Trophoblast cell (in vitro differentiated cells and primary cell): ENCODE data around the gene RBPMS2.
"Not testable (repeated sequence)": the region's sequence is repeated elsewhere in the genome, so short reads cannot be mapped to it uniquely, and the experiment has no call there.

ENCODE experiments used
- DNase-seq, 2 donors: peaks; one replicate each; pipeline ENCODE4 v3.0.0-alpha.2; 2016
- H2AFZ ChIP-seq: 2 replicates; pipeline ENCODE4 v1.6.1; 2013; ENCODE audit warnings: low read length, moderate library complexity, mild to moderate bottlenecking; ENCODE audit not compliant: insufficient read depth, poor library complexity
- H2AK5ac ChIP-seq: 2 replicates; pipeline ENCODE4 v1.6.1; 2013; ENCODE audit warnings: mild to moderate bottlenecking, low read length
- H2BK120ac ChIP-seq: 2 replicates; pipeline ENCODE4 v1.6.1; 2013; ENCODE audit warnings: low read length, mild to moderate bottlenecking, moderate library complexity; ENCODE audit not compliant: insufficient read depth, poor library complexity
- H2BK12ac ChIP-seq: 2 replicates; pipeline ENCODE4 v1.6.1; 2013; ENCODE audit warnings: mild to moderate bottlenecking, low read length, moderate library complexity
- H2BK5ac ChIP-seq: 2 replicates; pipeline ENCODE4 v1.6.1; 2013; ENCODE audit warnings: low read length, low read depth, moderate library complexity, mild to moderate bottlenecking; ENCODE audit not compliant: poor library complexity
- H3K14ac ChIP-seq: 2 replicates; pipeline ENCODE4 v1.6.1; 2013; ENCODE audit warnings: mild to moderate bottlenecking, low read length
- H3K18ac ChIP-seq: 2 replicates; pipeline ENCODE4 v1.6.1; 2013; ENCODE audit warnings: mild to moderate bottlenecking, low read length
- H3K23ac ChIP-seq: 2 replicates; pipeline ENCODE4 v1.6.1; 2013; ENCODE audit warnings: low read length
- H3K27ac ChIP-seq: 2 replicates; pipeline ENCODE4 v1.5.1; 2013; ENCODE audit warnings: low read depth, mild to moderate bottlenecking, inconsistent platforms, low read length, moderate library complexity
- H3K27me3 ChIP-seq: 2 replicates; pipeline ENCODE4 v1.6.1; 2013; ENCODE audit warnings: inconsistent platforms, mild to moderate bottlenecking, low read length, moderate library complexity; ENCODE audit not compliant: insufficient read depth
- H3K36me3 ChIP-seq, 2 experiments: 1 replicate in 1 of 2; 2 replicates in 1 of 2; pipeline ENCODE4 v1.6.1; 2013; ENCODE audit warnings: low read length in 2 of 2, mild to moderate bottlenecking in 2 of 2, moderate library complexity in 1 of 2; ENCODE audit not compliant: insufficient read depth in 2 of 2, control insufficient read depth in 1 of 2
- H3K4ac ChIP-seq: 2 replicates; pipeline ENCODE4 v1.6.1; 2013; ENCODE audit warnings: low read depth, mild to moderate bottlenecking, low read length, moderate library complexity
- H3K4me1 ChIP-seq, 2 experiments: 1 replicate in 1 of 2; 2 replicates in 1 of 2; pipeline ENCODE4 v1.6.1; 2013; ENCODE audit warnings: low read length in 2 of 2, mild to moderate bottlenecking in 2 of 2, moderate library complexity in 1 of 2; ENCODE audit not compliant: insufficient read depth in 2 of 2, control insufficient read depth in 1 of 2
- H3K4me2 ChIP-seq: 2 replicates; pipeline ENCODE4 v1.6.1; 2013; ENCODE audit warnings: inconsistent platforms, mild to moderate bottlenecking, low read length, moderate library complexity
- H3K4me3 ChIP-seq: 2 replicates; pipeline ENCODE4 v1.5.1; 2013; ENCODE audit warnings: mild to moderate bottlenecking, low read depth, low read length, inconsistent platforms
- H3K79me1 ChIP-seq: one replicate; pipeline ENCODE4 v1.6.1; 2013; ENCODE audit warnings: low read length
- H3K79me2 ChIP-seq: 2 replicates; pipeline ENCODE4 v1.6.1; 2013; ENCODE audit warnings: low read length, mild to moderate bottlenecking; ENCODE audit not compliant: control insufficient read depth, insufficient read depth, poor library complexity
- H3K9ac ChIP-seq: 2 replicates; pipeline ENCODE4 v1.6.1; 2013; ENCODE audit warnings: mild to moderate bottlenecking, low read length
- H3K9me3 ChIP-seq: 2 replicates; pipeline ENCODE4 v1.6.1; 2013; ENCODE audit warnings: low read depth, mild to moderate bottlenecking, control low read depth, inconsistent platforms, low read length; ENCODE audit not compliant: insufficient read depth
- H4K12ac ChIP-seq: 2 replicates; pipeline ENCODE4 v1.6.1; 2013; ENCODE audit warnings: low read depth, mild to moderate bottlenecking, low read length, moderate library complexity
- H4K8ac ChIP-seq: 2 replicates; pipeline ENCODE4 v1.6.1; 2013; ENCODE audit warnings: low read depth, mild to moderate bottlenecking, low read length, moderate library complexity
- H4K91ac ChIP-seq: one replicate; pipeline ENCODE4 v1.6.1; 2013; ENCODE audit warnings: low read depth, mild to moderate bottlenecking, low read length, moderate library complexity
- WGBS: extraction: QIAGEN DNeasy Blood & Tissue Kit; methylation state at CpG from one replicate; pipeline ENCODE4 v1.1.7; 2013; ENCODE audit warnings: missing lambda C conversion rate; ENCODE audit not compliant: insufficient read length, insufficient coverage; ENCODE audit errors: extremely low coverage; 5-methylcytosine and 5-hydroxymethylcytosine counted together

RBPMS2 gene

DNA sequence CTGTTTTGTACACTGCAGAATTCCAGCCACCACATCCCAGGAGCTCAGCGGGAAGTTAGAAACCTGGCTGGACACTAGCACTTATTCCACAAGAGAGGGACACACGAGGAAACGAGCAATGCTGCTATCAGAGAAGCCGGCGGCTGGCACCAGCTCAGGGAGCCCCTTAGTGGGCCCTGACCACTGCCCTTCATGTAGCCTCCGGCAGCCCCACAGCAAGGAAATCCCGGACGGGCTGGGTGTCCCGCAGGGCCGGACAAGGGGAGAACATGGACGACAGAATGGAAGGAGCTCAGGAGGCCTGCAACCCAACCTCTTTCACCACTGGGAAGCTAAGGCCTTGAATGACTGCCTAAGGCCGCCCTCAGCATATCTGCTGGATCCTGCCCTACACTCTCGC lies 32.5 kb downstream of the RBPMS2 start:
- Histone ChIP-seq H3K79me1 (no peaks in the 10 kb centered on the region), H3K4ac (no peak overlapping the region), H2AK5ac (no peak overlapping the region), H3K9me3 (no peaks in the 10 kb centered on the region), H2BK5ac (no peak overlapping the region), H3K36me3 (peaks cover 35 to 39% of the 10 kb centered on the region in 2 experiments), H3K18ac (no peak overlapping the region), H3K4me3 (no peak overlapping the region), H3K79me2 (no peaks in the 10 kb centered on the region), H4K8ac (no peak overlapping the region), H2AFZ (no peak overlapping the region), H4K91ac (no peak overlapping the region), H3K9ac (no peak overlapping the region), H2BK12ac (no peak overlapping the region), H3K23ac (no peak overlapping the region), H3K14ac (no peak overlapping the region), H4K12ac (no peak overlapping the region), H3K27ac (no peak overlapping the region), H3K27me3 (no peaks in the 10 kb centered on the region), H2BK120ac (no peak overlapping the region), H3K4me1 (no peaks in the 10 kb centered on the region), H3K4me2 (no peak overlapping the region)
- no peak for DNase-seq
- WGBS: no CpG with 5 or more reads among the region's 13 CpGs

DNA sequence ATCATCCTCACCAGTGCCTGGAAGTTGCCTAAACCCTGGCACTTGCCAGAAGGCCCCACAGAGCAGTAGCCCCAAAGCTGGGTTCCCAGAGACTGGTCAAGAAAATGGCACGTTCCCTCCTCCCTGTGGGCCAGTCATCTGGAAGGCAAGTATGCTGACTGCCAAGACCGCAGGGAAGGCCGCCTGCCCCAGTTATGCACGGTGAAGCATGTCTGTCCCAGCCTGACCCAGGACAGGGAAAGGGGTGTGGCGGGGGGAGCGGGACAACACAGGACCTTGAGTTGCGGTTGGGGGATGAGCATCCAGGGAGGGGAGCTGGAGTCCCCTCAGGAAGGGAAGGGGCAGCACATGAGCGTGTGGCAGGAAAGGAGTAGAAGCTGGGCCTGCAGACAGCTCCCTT lies 33.0 kb downstream of the RBPMS2 start:
- whole genome bisulfite sequencing: no CpG with 5 or more reads among the region's 8 CpGs
- Histone ChIP-seq H3K36me3 (peaks cover 31 to 36% of the 10 kb centered on the region in 2 experiments), H2AK5ac (no peak overlapping the region), H2BK120ac (no peak overlapping the region), H2AFZ (no peak overlapping the region), H3K14ac (no peak overlapping the region), H4K8ac (no peak overlapping the region), H3K79me1 (no peaks in the 10 kb centered on the region), H3K4ac (no peak overlapping the region), H4K12ac (no peak overlapping the region), H3K18ac (no peak overlapping the region), H3K4me2 (no peak overlapping the region), H2BK5ac (no peak overlapping the region), H3K9me3 (no peaks in the 10 kb centered on the region), H3K9ac (no peak overlapping the region), H3K79me2 (no peaks in the 10 kb centered on the region), H3K27ac (no peak overlapping the region), H3K27me3 (no peaks in the 10 kb centered on the region), H3K4me3 (no peak overlapping the region), H3K4me1 (no peaks in the 10 kb centered on the region), H2BK12ac (no peak overlapping the region), H3K23ac (no peak overlapping the region), H4K91ac (no peak overlapping the region)
- no peak for DNase-seq

DNA sequence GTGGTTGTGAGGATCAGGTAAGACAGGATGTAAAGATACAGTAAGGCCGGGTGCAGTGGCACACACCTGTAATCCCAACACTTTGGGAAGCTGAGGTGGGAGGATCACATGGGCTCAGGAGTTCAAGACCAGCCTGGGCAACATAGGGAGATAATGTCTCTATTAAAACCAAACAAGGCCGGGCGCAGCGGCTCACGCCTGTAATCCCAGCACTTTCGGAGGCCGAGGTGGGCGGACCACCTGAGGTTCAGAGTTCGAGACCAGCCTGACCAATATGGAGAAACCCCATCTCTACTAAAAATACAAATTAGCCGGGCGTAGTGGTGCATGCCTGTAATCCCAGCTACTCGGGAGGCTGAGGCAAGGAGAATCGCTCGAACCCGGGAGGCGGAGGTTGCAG lies 33.7 kb downstream of the RBPMS2 start:
- H2AFZ ChIP-seq, H3K14ac ChIP-seq, H2BK12ac ChIP-seq, H2AK5ac ChIP-seq, H3K4me3 ChIP-seq, H4K91ac ChIP-seq, H2BK120ac ChIP-seq, H3K23ac ChIP-seq, H2BK5ac ChIP-seq, H4K8ac ChIP-seq, H3K4me1 ChIP-seq, H3K4me2 ChIP-seq, DNase-seq, H3K79me1 ChIP-seq, H3K27me3 ChIP-seq, H3K4ac ChIP-seq, H4K12ac ChIP-seq, H3K27ac ChIP-seq, H3K9me3 ChIP-seq, H3K79me2 ChIP-seq, H3K18ac ChIP-seq, H3K9ac ChIP-seq: not testable (repeated sequence)
- H3K36me3 ChIP-seq: peaks cover 31 to 32% of the 10 kb centered on the region in 2 experiments
- WGBS: no CpG with 5 or more reads among the region's 16 CpGs

DNA sequence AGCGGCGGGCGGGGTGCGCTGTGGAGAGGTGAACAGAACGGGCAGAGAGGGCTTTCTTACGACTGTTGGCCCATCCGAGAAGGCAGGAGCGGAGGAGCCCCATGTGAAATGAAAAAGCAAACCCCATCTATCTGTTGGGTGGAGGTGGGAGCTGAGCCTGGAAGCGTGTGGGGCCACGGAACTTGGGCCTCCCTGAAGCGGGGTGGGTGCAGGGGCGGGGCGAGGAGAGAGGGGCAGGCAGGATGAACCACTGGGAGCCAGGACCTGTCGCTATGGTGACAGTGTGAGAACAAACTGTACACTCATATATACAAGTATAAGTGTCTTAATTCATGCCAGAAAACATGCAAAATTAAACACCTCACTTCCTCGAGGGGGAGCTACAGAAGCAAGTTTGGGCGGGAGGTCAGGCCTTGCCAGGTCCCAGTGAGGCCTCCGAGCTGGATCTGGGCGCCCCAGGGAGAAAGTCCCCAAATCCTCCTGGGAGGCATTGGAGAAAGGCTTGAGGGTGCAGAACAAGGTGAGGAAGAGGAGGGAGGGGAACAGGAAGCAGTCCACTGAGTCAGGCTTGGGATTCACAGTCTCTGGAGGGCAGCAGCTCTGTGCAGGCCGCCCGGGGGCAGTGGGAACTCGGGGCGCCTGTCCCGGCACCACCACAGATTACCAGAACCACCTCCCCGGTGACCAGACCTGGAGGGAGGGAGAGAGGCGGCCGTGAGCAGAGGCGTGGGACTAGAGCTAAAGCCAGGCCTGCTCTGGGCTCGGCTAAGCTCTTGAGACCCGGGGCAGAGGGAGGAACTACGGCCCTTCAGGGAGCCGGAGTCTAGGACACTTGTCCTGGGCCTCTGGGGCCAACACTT lies 34.8 kb downstream of the RBPMS2 start:
- Histone ChIP-seq H3K79me1 (no peaks in the 10 kb centered on the region), H2BK12ac (no peak overlapping the region), H3K18ac (no peak overlapping the region), H3K4me2 (no peak overlapping the region), H3K27me3 (no peaks in the 10 kb centered on the region), H4K91ac (no peak overlapping the region), H4K12ac (no peak overlapping the region), H2BK120ac (no peak overlapping the region), H3K79me2 (no peaks in the 10 kb centered on the region), H3K9ac (no peak overlapping the region), H3K36me3 (peaks cover 29 to 32% of the 10 kb centered on the region in 2 experiments), H3K9me3 (no peaks in the 10 kb centered on the region), H2BK5ac (no peak overlapping the region), H3K27ac (no peak overlapping the region), H3K4ac (no peak overlapping the region), H3K4me1 (no peaks in the 10 kb centered on the region), H2AK5ac (no peak overlapping the region), H2AFZ (no peak overlapping the region), H4K8ac (no peak overlapping the region), H3K14ac (no peak overlapping the region), H3K23ac (no peak overlapping the region), H3K4me3 (no peak overlapping the region)
- no CpG with 5 or more reads among the region's 31 CpGs for WGBS
- DNase-seq: peak in 1 of 2 donors; percentile 8
